Lower lobe of right lung (tissue), 2 donors: ENCODE results near the gene GMPR. TPM values are rescaled to one million over a fixed set of nuclear protein-coding genes. Genes with fewer than 3 reads are reported as not detected.

Source experiments
- ATAC-seq, 2 donors: fragments of 200-7000 bp; cut with Tn5 transposase; one replicate each; pipeline ENCODE4 v1.9.1; 2020 to 2022; ENCODE audit warnings: mild to moderate bottlenecking in 2 of 2, moderate library complexity in 2 of 2
- DNase-seq: peaks from one replicate; pipeline ENCODE4 v3.0.0-alpha.2; 2020
- H3K27ac ChIP-seq: fragments of 200-600 bp; one replicate; pipeline ENCODE4 v1.8.0; 2022
- H3K27me3 ChIP-seq: fragments of 200-600 bp; one replicate; pipeline ENCODE4 v1.8.0; 2022; ENCODE audit warnings: low read depth
- H3K36me3 ChIP-seq: fragments of 200-600 bp; one replicate; pipeline ENCODE4 v1.8.0; 2022; ENCODE audit warnings: mild to moderate bottlenecking
- H3K4me1 ChIP-seq: fragments of 200-600 bp; one replicate; pipeline ENCODE4 v1.8.0; 2022
- H3K4me3 ChIP-seq: fragments of 200-600 bp; one replicate; pipeline ENCODE4 v1.8.0; 2022; ENCODE audit warnings: mild to moderate bottlenecking
- H3K9me3 ChIP-seq: fragments of 200-600 bp; one replicate; pipeline ENCODE4 v1.8.0; 2022
- intact Hi-C: fragments of 100-400 bp; cut with DNase I; formaldehyde crosslinking; loops from one replicate; pipeline ENCODE4 v1.11.0; 2022
- total RNA-seq: library from RNA; stranded (reverse); fragmentation: NEBNext Ultra II Directional; extraction: Animal tissue kit (Norgen Biotek cat#: 25700); gene quantifications from one replicate; pipeline ENCODE4 v1.2.1, GENCODE V29; 2021
- TF ChIP-seq, protein P1 (sequence below): fragments of 200-600 bp; IDR thresholded peaks from one replicate; pipeline ENCODE4 v1.8.0; 2022; ENCODE audit warnings: antibody characterized with exemption, mild to moderate bottlenecking
- donor health status: DM: no; HTN: yes; CAD: no; lungs with severe emphysema.

The GMPR gene
- total RNA-seq, 1 donor from 2014 or later, result 22.5 TPM

DNA sequence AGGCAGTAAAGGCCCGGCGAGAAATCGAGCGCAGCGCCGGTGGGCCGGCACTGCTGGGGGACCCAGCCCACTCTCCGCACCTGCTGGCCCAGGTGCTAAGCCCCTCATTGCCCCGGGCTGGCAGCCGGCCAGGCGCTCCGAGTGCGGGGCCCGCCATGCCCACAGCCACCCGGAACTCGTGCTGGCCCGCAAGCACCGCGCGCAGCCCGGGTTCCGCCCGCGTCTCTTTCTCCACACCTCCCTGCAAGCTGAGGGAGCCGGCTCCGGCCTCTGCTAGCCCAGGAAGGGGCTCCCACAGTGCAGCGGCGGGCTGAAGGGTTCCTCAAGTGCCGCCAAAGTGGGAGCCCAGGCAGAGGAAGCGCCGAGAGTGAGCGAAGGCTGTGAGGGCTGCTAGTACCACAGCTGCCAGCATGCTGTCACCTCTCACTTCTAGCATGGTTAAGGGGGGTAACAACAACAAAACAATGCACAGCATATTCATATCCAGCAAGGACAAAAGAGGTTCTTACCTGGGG is 11.3 kb upstream of the GMPR start:
- Histone ChIP-seq H3K4me3 (no peak overlapping the region), H3K9me3 (no peaks in the 10 kb centered on the region), H3K4me1 (peaks cover 7% of the 10 kb centered on the region), H3K27ac (no peak overlapping the region), H3K27me3 (no peaks in the 10 kb centered on the region), H3K36me3 (no peaks in the 10 kb centered on the region)
- ATAC-seq (no peak), DNase-seq (no peak)
- intact Hi-C loops, result no loop called here
- TF ChIP-seq, protein P1, sequence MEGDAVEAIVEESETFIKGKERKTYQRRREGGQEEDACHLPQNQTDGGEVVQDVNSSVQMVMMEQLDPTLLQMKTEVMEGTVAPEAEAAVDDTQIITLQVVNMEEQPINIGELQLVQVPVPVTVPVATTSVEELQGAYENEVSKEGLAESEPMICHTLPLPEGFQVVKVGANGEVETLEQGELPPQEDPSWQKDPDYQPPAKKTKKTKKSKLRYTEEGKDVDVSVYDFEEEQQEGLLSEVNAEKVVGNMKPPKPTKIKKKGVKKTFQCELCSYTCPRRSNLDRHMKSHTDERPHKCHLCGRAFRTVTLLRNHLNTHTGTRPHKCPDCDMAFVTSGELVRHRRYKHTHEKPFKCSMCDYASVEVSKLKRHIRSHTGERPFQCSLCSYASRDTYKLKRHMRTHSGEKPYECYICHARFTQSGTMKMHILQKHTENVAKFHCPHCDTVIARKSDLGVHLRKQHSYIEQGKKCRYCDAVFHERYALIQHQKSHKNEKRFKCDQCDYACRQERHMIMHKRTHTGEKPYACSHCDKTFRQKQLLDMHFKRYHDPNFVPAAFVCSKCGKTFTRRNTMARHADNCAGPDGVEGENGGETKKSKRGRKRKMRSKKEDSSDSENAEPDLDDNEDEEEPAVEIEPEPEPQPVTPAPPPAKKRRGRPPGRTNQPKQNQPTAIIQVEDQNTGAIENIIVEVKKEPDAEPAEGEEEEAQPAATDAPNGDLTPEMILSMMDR, result no peak

DNA sequence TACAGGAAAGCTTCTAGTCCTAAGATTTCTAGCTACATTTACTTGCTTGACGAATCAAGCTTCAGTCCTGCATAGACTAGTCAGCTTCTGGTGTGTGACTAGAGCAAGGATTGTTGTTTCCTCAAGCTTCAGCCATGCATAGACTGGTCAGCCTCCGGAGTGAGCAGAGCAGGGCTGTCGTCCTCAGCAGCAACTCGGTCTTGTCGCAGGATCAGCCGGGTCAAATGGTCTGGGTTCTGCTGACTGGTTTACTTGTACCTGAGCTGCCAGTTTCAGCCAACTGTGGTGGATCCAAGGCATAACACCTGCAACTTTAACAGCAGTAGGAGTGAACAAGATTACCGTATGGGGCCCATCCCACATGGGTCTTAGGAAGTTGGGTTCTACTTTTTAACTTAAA is 10.8 kb upstream of the GMPR start:
- H3K4me3 ChIP-seq, result no peak overlapping the region
- H3K36me3 ChIP-seq, result no peaks in the 10 kb centered on the region
- ATAC-seq (no peak), DNase-seq (no peak)
- no peaks in the 10 kb centered on the region for H3K27me3 ChIP-seq
- intact Hi-C loops, result no loop called here
- H3K9me3 ChIP-seq, result no peaks in the 10 kb centered on the region
- H3K4me1 ChIP-seq, result peaks cover 7% of the 10 kb centered on the region
- no peak overlapping the region for H3K27ac ChIP-seq
- TF ChIP-seq, protein P1, result no peak

DNA sequence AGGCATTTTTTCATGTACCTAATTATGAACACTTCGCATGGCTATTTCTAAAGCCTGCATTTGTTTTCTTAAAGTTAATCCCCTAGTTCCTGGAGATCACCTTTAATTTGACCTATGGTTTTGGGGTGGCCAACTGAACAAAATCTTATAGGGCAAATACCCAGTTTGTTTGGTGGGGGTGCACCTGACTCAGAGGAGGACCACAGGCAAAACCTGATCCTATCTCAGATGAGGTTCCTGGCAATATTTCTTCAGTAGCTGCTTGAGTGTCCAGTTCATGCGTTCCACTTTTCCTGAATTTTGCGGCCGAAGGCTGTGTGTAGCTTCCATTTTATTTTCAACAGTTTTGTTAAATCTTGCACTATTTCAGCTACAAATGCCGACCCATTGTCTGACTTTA is 10.3 kb upstream of the GMPR start:
- no peak for ATAC-seq
- intact Hi-C loops, result no loop called here
- peaks cover 7% of the 10 kb centered on the region for H3K4me1 ChIP-seq
- H3K4me3 ChIP-seq, result no peak overlapping the region
- H3K36me3 ChIP-seq, result no peaks in the 10 kb centered on the region
- DNase-seq, result no peak
- no peak overlapping the region for H3K27ac ChIP-seq
- TF ChIP-seq, protein P1, result no peak
- no peaks in the 10 kb centered on the region for H3K9me3 ChIP-seq
- no peaks in the 10 kb centered on the region for H3K27me3 ChIP-seq

DNA sequence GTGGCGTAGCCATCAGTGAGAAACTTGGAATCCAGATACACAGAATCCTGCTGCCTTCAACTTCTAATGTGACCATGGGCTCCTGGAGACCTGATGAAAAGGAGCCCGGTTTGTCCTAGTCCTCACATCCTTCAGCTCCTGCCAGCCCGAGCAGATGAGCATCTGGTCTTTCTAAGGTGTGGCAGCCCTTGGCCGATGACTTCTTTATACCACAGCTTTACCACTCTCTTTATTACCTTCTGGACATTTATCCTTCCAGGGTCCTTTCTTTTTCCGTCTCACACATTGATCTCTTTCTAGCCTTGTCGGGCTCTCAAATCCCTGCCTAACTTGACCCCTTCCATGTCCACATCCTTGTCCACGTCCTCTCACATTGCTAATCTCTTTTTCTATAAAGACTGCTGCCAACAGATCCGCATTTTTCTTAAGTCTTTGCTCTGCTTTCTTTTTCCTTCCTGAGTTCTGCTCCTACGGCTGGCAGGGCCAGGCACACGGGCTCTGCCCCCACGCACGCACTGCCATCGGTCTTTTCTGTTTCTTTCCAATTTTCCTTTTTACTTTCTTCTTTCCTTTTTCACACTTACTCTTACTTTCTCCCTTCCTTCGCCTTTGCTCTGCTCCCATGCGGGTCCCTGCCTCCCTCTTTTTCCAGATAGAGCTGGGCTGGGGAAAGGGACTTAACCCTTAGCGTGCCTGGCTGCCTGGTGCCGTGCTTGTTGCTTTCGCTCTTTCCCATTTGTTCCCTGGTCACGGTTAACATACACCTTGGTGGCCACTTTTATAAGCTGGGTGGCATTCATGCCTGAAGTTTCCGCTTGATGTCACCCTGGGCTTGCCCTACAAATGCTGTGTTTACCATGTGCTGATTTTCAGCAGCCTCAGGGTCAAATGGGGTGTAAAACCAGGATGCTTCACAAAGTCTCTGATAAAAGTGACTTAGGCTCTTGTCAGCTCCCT is 9.4 kb upstream of the GMPR start:
- Histone ChIP-seq H3K9me3 (no peaks in the 10 kb centered on the region), H3K27ac (no peak overlapping the region), H3K27me3 (no peaks in the 10 kb centered on the region), H3K36me3 (no peaks in the 10 kb centered on the region), H3K4me3 (peak overlapping the region; percentile 20), H3K4me1 (peaks cover 7% of the 10 kb centered on the region)
- DNase-seq (no peak), ATAC-seq (peak in 1 of 2 donors; percentile 18)
- intact Hi-C loops, result no loop called here
- TF ChIP-seq, protein P1, result no peak

DNA sequence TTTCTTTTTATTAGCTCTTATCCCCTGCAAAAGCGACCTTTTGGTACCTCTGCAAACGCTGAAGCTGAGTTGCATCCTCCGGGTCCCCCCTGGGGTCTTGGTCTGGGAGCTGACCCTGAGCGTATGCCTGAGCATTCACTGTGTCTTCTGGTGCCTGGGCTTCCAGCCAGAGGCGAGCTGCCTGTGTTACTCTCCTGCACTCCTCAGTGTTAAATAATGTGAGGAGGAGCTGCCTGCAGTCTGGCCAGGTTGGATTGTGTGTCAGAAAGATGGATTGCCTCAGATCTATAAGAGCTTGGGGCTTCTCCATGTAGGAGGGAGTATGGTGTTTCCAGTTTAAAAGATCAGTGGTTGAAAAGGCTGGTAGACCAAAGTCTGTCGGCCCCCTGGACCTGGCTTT is 8.7 kb upstream of the GMPR start:
- Histone ChIP-seq H3K27ac (no peak overlapping the region), H3K4me1 (peaks cover 7% of the 10 kb centered on the region), H3K36me3 (no peaks in the 10 kb centered on the region), H3K4me3 (no peak overlapping the region), H3K9me3 (no peaks in the 10 kb centered on the region), H3K27me3 (no peaks in the 10 kb centered on the region)
- TF ChIP-seq, protein P1, result no peak
- ATAC-seq (peak in 1 of 2 donors; percentile 39), DNase-seq (no peak)
- intact Hi-C loops, result no loop called here
